IPS-15b (cell line): ENCODE data around the gene PDCD5.
"Not testable (repeated sequence)": the region's sequence is repeated elsewhere in the genome, so short reads cannot be mapped to it uniquely, and the experiment has no call there.

Experiments used
- H3K27me3 ChIP-seq: one replicate; pipeline ENCODE4 v1.6.1; 2013; ENCODE audit warnings: low read length; ENCODE audit not compliant: control insufficient read depth, insufficient read depth
- H3K36me3 ChIP-seq: one replicate; pipeline ENCODE4 v1.6.1; 2013; ENCODE audit warnings: low read length; ENCODE audit not compliant: control insufficient read depth, insufficient read depth
- H3K4me1 ChIP-seq: one replicate; pipeline ENCODE4 v1.6.1; 2013; ENCODE audit warnings: mild to moderate bottlenecking, low read length; ENCODE audit not compliant: control insufficient read depth, insufficient read depth
- H3K4me3 ChIP-seq: one replicate; pipeline ENCODE4 v1.5.1; 2013; ENCODE audit warnings: low read depth, low read length
- H3K9ac ChIP-seq: one replicate; pipeline ENCODE4 v1.6.1; 2013; ENCODE audit warnings: low read depth, mild to moderate bottlenecking, low read length
- H3K9me3 ChIP-seq: one replicate; pipeline ENCODE4 v1.6.1; 2013; ENCODE audit warnings: mild to moderate bottlenecking, low read length; ENCODE audit not compliant: control insufficient read depth, insufficient read depth

Gene PDCD5

GRCh38 chr19:32558607-32559228 lies 22.3 kb upstream of the PDCD5 start:
- Histone ChIP-seq H3K27me3 (no peaks in the 10 kb centered on the region), H3K9me3 (no peaks in the 10 kb centered on the region), H3K4me3 (no peak overlapping the region), H3K4me1 (no peaks in the 10 kb centered on the region), H3K9ac (no peak overlapping the region), H3K36me3 (no peaks in the 10 kb centered on the region)

DNA sequence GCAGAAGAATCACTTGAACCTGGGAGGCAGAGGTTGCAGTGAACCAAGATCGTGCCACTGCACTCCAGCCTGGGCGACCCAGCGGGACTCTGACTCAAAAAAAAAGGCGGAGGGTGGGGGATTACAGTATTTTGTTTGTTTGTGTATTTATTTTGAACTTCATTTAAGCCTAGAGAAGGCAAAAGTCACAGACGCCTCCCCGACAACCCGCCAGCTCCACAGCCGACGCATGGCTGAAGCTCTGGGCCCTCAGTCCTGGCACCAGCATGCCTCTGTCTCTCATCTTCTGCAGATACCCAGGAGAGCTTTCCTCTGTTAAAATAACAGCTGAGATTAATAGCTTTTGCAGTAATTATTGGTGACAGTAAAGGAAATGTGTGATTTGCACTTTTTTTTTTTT lies 17.2 kb upstream of the PDCD5 start:
- Histone ChIP-seq H3K4me1 (no peaks in the 10 kb centered on the region), H3K9ac (no peak overlapping the region), H3K27me3 (no peaks in the 10 kb centered on the region), H3K4me3 (no peak overlapping the region), H3K9me3 (no peaks in the 10 kb centered on the region), H3K36me3 (no peaks in the 10 kb centered on the region)

DNA sequence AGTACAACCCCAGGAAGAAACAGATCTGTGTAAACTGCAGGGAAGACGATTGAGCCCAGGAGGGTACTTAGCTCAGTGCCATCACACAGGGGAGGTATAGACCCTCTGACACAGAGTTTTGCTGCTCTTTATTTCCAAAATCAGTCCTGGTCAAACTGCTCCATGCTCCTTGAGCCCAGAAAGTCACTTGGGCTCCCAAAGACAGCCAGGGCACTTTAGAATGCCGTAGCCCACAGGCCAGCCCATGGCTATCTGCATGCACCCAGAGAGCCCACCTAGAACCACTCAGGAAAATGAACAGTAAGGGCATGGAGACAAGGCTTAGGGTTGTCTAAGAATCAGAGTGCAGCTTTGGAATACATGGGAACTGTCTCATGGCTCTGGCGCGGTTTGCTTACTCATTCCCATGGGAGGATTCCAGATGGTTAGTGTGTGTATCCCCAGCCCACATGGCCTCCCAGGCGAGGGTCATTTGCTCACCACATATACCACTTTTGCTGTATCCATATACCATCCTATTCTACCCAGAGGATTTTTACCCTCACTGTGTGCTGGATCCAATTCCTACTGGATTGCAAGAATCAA lies 14.7 kb upstream of the PDCD5 start:
- no peaks in the 10 kb centered on the region for H3K4me1 ChIP-seq
- no peak overlapping the region for H3K4me3 ChIP-seq

GRCh38 chr19:32567486-32567885 lies 13.5 kb upstream of the PDCD5 start:
- Histone ChIP-seq H3K9me3 (no peaks in the 10 kb centered on the region), H3K27me3 (no peaks in the 10 kb centered on the region), H3K36me3 (no peaks in the 10 kb centered on the region), H3K4me1 (no peaks in the 10 kb centered on the region), H3K4me3 (no peak overlapping the region), H3K9ac (no peak overlapping the region)

More for the DNA sequence above, 14.7 kb upstream of the PDCD5 start:
- Histone ChIP-seq H3K27me3 (no peaks in the 10 kb centered on the region), H3K9ac (no peak overlapping the region), H3K36me3 (no peaks in the 10 kb centered on the region), H3K9me3 (no peaks in the 10 kb centered on the region)

- no peak overlapping the region for H3K9ac ChIP-seq
- no peaks in the 10 kb centered on the region for H3K36me3 ChIP-seq
- no peaks in the 10 kb centered on the region for H3K4me1 ChIP-seq
- H3K4me3 ChIP-seq = no peak overlapping the region
- no peaks in the 10 kb centered on the region for H3K27me3 ChIP-seq
- H3K9me3 ChIP-seq = no peaks in the 10 kb centered on the region
These were observed 10.8 kb upstream of the PDCD5 start for GRCh38 chr19:32570081-32570785.

DNA sequence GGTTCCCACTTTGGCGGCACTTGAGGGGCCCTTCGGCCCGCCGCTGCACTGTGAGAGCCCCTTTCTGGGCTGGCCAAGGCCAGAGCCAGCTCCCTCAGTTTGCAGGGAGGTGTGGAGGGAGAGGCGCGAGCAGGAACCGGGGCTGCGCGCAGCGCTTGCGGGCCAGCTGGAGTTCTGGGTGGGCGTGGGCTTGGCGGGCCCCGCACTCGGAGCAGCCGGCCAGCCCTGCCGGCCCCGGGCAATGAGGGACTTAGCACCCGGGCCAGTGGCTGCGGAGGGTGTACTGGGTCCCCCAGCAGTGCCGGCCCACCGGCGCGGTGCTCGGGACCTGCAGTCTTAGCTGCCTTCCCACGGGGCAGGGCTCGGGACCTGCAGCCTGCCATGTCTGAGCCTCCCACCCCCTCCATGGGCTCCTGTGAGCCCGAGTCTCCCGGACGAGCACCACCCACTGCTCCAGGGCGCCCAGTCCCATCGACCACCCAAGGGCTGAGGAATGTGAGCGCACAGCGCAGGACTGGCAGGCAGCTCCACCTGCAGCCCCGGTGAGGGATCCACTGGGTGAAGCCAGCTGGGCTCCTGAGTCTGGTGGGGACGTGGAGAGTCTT lies 9.4 kb upstream of the PDCD5 start:
- H3K4me1 ChIP-seq, H3K9me3 ChIP-seq, H3K9ac ChIP-seq: not testable (repeated sequence)

DNA sequence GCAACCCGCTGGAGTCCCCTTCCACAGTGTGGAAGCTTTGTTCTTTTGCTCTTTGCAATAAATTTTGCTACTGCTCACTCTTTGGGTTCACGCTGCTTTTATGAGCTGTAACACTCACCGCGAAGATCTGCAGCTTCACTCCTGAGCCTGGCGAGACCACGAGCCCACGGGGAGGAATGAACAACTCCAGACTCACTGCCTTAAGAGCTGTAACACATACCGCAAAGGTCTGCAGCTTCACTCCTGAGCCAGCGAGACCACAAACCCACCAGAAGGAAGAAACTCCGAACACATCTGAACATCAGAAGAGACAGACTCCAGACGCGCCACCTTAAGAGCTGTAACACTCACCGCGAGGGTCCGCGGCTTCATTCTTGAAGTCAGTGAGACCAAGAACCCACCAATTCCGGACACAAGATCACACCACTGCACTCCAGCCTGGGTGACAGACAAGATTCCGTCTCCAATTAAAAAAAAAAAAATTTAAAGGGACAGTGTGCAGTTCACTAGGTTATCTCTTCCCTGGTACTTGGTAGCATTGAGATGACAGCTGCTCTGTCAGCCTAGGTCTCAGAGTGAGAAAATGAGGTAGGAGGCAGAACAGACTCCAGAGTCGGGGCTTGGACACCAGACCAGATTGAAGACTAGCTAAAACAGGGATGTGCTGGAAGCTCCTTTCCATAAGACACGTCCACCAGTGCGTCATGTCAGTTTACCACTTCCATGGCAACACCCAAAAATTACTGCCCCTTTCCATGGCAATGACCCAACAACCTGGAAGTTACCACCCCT lies 8.1 kb upstream of the PDCD5 start:
- H3K4me1 ChIP-seq, H3K4me3 ChIP-seq, H3K9me3 ChIP-seq, H3K27me3 ChIP-seq, H3K9ac ChIP-seq, H3K36me3 ChIP-seq: not testable (repeated sequence)

More for the DNA sequence above, 9.4 kb upstream of the PDCD5 start:
- not testable (repeated sequence) for H3K27me3 ChIP-seq, H3K4me3 ChIP-seq, H3K36me3 ChIP-seq

DNA sequence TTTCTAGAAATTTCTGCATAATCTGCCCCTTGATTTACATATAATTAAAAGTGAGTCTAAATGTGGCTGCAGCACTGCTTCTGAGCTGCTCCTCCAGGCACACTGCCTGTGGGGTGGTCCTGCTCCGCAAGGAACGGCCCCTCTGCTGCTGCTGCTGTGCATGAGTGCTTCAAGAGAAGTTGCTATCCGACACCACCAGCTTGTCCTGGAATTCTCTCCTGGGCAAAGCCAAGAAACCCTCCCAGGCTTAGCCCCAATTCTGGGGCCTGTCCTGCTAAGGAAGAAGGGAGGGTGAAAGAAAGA lies 7.5 kb upstream of the PDCD5 start:
- no peak overlapping the region for H3K9ac ChIP-seq
- H3K4me1 ChIP-seq = no peaks in the 10 kb centered on the region
- peaks cover 6% of the 10 kb centered on the region for H3K27me3 ChIP-seq
- H3K36me3 ChIP-seq = no peaks in the 10 kb centered on the region
- H3K9me3 ChIP-seq = no peaks in the 10 kb centered on the region
- no peak overlapping the region for H3K4me3 ChIP-seq

DNA sequence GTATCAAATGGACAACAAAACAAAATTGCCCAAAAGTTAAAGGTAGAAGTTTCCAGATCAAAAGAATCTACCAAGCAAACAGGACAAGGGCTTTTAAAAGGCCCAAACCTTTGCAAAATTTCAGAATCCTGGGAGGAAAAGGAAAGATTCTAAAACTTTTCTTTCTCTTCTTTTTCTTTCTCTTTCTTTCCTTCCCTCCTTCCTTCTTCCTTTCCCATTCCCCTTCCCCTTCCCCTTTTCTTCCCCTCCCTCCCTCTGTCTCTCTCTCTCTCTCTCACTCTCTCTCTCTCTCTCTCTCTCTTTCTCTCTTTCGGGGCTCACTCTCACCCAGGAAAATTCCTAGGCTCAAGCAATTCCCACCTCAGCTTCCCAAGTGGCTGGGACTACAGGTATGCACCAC lies 4.2 kb upstream of the PDCD5 start:
- peaks cover 13% of the 10 kb centered on the region for H3K27me3 ChIP-seq
- H3K9ac ChIP-seq = no peak overlapping the region
- H3K9me3 ChIP-seq = no peaks in the 10 kb centered on the region
- H3K4me1 ChIP-seq = no peaks in the 10 kb centered on the region
- H3K4me3 ChIP-seq = no peak overlapping the region
- H3K36me3 ChIP-seq = no peaks in the 10 kb centered on the region

DNA sequence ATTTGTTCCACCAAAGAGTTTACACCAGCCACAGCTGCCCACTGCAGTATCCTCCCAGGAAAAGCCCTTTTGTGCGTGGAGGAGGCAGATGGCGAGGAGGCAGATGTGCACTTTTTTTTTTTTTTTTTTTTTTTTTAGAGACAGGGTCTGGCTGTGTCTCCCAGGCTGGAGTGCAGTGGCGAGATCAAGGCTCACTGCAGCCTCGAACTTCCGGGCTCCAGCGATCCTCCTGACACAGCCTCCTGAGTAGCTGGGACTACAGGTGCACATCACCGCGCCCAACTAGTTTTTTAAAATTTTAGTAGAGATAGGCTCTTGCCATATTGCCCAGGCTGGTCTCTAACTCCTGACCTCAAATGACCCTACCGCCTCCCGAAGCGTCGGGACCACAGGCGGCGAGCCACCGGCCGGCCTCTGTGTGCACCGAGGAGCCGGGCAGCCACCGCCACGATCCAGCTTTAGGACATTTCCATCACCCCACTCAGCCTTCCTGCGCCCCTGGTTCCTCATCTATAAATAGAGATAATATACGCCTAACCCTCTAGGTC lies 563 bp upstream of the PDCD5 start:
- Histone ChIP-seq H3K9ac (peak overlapping the region; percentile 3), H3K9me3 (no peaks in the 10 kb centered on the region), H3K36me3 (peaks cover 6% of the 10 kb centered on the region), H3K4me1 (no peaks in the 10 kb centered on the region), H3K4me3 (peak overlapping the region; percentile 64), H3K27me3 (peaks cover 13% of the 10 kb centered on the region)

DNA sequence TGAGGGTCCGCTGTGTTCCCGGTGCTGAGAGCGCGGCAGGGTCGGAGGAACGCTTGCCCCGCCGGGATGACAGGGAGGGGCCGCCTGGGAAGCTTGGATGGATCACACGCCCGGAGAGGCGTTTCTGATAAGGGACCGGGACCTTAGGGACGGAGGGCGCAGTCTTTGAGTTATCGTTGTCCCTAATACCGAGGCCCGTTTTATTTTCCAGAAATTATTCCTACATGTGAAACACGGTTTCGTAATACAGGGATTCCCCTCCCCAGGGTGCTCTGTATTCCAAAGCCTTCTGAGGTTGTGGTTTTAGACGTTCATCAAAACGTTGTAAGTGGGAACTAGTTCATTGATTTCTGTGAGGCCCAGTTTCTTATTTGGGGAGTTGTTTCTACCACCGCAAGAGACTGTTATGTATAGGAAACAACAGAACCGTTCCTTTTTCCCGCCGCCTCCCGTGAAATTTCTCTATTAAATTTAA lies 752 bp downstream of the PDCD5 start:
- no peaks in the 10 kb centered on the region for H3K9me3 ChIP-seq
- H3K4me1 ChIP-seq = no peaks in the 10 kb centered on the region
- H3K9ac ChIP-seq = peak overlapping the region; percentile 88
- peak overlapping the region; percentile 64 for H3K4me3 ChIP-seq
- peaks cover 13% of the 10 kb centered on the region for H3K27me3 ChIP-seq
- peaks cover 13% of the 10 kb centered on the region for H3K36me3 ChIP-seq
